ENCODE results near the gene LPAR2.

DNA sequence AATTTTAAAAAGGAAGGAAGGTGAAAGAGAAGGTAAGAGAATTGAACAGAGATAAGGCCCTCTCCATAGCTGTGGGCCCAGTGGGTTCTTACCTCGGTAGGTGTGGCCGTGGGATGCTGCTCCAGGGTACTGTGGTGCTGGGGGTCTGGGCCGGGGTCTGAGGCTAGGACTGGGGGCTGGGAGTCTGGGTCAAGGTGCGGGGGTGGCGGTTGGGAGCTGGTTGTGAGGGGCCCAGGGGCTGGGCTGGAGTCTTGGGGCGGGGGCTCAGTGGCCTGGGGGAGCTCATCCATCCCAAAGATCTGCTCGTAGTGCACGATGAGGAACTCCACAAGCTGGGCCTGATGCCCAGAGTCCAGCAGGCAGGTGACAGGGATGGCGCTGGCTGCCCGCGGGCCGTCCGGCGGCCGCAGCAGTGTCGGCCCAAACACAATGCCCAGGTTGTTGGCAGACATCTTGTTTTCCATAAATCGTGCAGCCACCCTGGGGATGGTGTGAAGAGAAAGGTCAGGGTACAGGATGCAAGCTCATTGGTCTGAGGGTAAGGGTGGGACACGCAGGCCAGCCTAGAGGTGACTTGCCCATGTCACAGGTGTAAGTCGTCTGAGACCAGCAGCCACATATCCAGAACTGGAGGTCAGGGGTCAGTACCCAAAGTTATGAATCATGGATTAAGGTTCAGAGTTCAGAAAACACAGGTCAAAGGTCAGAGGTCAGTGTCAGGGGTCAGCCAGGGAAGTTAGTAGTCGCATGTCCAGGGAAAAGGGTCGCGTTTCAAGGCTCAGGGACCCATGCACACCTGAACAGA, 5.9 kb upstream of the LPAR2 start:
- TF ChIP-seq RCOR1 (IDR thresholded peaks at IDR 0.05; ENCODE audit: low read depth, low read length) (no peak), HEYL (CRISPR knock-in tag; IDR thresholded peaks at IDR 0.05) (no peak), TP53 (CRISPR knock-in tag; IDR thresholded peaks at IDR 0.05) (no peak), SREBF2 (IDR thresholded peaks at IDR 0.05) (no peak), KDM1A (IDR thresholded peaks at IDR 0.05; ENCODE audit: low read depth) (no peak), EP300 (IDR thresholded peaks at IDR 0.05) (no peak), FOSL2 (IDR thresholded peaks at IDR 0.05) (no peak), FOSL2 (CRISPR knock-in tag; IDR thresholded peaks at IDR 0.05) (no peak), MYC (IDR thresholded peaks at IDR 0.05; ENCODE audit: borderline replicate concordance, low read length) (no peak)
- TF ChIP-seq, protein P1, sequence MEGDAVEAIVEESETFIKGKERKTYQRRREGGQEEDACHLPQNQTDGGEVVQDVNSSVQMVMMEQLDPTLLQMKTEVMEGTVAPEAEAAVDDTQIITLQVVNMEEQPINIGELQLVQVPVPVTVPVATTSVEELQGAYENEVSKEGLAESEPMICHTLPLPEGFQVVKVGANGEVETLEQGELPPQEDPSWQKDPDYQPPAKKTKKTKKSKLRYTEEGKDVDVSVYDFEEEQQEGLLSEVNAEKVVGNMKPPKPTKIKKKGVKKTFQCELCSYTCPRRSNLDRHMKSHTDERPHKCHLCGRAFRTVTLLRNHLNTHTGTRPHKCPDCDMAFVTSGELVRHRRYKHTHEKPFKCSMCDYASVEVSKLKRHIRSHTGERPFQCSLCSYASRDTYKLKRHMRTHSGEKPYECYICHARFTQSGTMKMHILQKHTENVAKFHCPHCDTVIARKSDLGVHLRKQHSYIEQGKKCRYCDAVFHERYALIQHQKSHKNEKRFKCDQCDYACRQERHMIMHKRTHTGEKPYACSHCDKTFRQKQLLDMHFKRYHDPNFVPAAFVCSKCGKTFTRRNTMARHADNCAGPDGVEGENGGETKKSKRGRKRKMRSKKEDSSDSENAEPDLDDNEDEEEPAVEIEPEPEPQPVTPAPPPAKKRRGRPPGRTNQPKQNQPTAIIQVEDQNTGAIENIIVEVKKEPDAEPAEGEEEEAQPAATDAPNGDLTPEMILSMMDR (IDR thresholded peaks at IDR 0.05), result no peak

All from A549 (cell line).